Measurements from ENCODE around the gene GRM1. TPM values are rescaled to one million over a fixed set of nuclear protein-coding genes. Genes with fewer than 3 reads are reported as not detected.

GRM1 gene
- total and polyA plus RNA-seq, 2 experiments from 2014 or later = 0.29 to 0.63 TPM

GRCh38 chr6:146103416-146104072, 74.7 kb downstream of the GRM1 start:
- H3K4me3 Mint-ChIP-seq = no peak overlapping the region

More at GRCh38 chr6:146103416-146104072, 74.7 kb downstream of the GRM1 start:
- peaks cover 8% of the 10 kb centered on the region; the same call in 2 of the 3 replicates for H3K4me1 Mint-ChIP-seq
- peaks cover 1% of the 10 kb centered on the region; the same call in 1 of the 3 replicates for H3K36me3 Mint-ChIP-seq (ENCODE audit: low read depth)
- Histone ChIP-seq H3K36me3 (ENCODE audit: insufficient read depth) (no peaks in the 10 kb centered on the region), H3K4me3 (no peak overlapping the region), H3K4me2 (no peak overlapping the region), H3K27me3 (ENCODE audit: insufficient read depth) (no peaks in the 10 kb centered on the region), H3K9me2 (ENCODE audit: insufficient read depth) (no peaks in the 10 kb centered on the region), H2AFZ (no peak overlapping the region), H3F3A (replicated peaks; ENCODE audit: low read depth) (no peaks in the 10 kb centered on the region), H3K4me1 (ENCODE audit: insufficient read depth) (no peaks in the 10 kb centered on the region), H4K20me1 (replicated peaks; ENCODE audit: insufficient read depth) (no peaks in the 10 kb centered on the region), H3K79me2 (replicated peaks; ENCODE audit: insufficient read depth) (no peaks in the 10 kb centered on the region), H3K27ac (ENCODE audit: low read depth) (peak overlapping the region; percentile 2; the same call in 1 of the 2 replicates)
- ATAC-seq (no peak), DNase-seq (ENCODE audit: low spot score) (peak; percentile 46)
- TF ChIP-seq JUNB (IDR thresholded peaks at IDR 0.05; ENCODE audit: unreplicated experiment) = no peak
- no peak for TF ChIP-seq EZH2phosphoT487 (IDR thresholded peaks at IDR 0.05; ENCODE audit: unreplicated experiment)
- no peak for TF ChIP-seq STAT1 (IDR thresholded peaks at IDR 0.05; ENCODE audit: unreplicated experiment)
- TF ChIP-seq ZNF331 (CRISPR knock-in tag; IDR thresholded peaks at IDR 0.05; ENCODE audit: low read depth) = no peak
- no peak for TF ChIP-seq NANOG (IDR thresholded peaks at IDR 0.05; ENCODE audit: borderline replicate concordance)
- no peak for TF ChIP-seq EZH2 (IDR thresholded peaks at IDR 0.05; ENCODE audit: low read depth, unreplicated experiment)
- no peak for TF ChIP-seq REST (IDR thresholded peaks at IDR 0.05; ENCODE audit: unreplicated experiment)
- TF ChIP-seq CTCF (conservative IDR thresholded peaks at IDR 0.05; ENCODE audit: low read depth in 2 of 2) = no peak
- peak overlapping the region; percentile 42 for H3K27ac Mint-ChIP-seq
- H3K27me3 Mint-ChIP-seq (ENCODE audit: insufficient read depth, low read depth, poor library complexity) = peaks cover 2% of the 10 kb centered on the region
- H3K9me3 Mint-ChIP-seq = peaks cover 2% of the 10 kb centered on the region; the same call in 2 of the 3 replicates
